22Rv1 (cell line): ENCODE data around the gene FOXP1.

Source experiments
- H3K27ac ChIP-seq: fragments of 450-650 bp; 2 replicates; pipeline ENCODE4 v1.5.1; 2017
- CTCF ChIP-seq: fragments of 450-650 bp; IDR thresholded peaks from 2 replicates; pipeline ENCODE4 v1.5.1; 2017; ENCODE audit warnings: mild to moderate bottlenecking
- ZFX ChIP-seq: fragments of 450-650 bp; IDR thresholded peaks from 2 replicates; pipeline ENCODE4 v1.6.1; 2017; ENCODE audit warnings: antibody characterized with exemption, borderline replicate concordance

Gene FOXP1

GRCh38 chr3:71088019-71088708 is 495.4 kb downstream of the FOXP1 start:
- H3K27ac ChIP-seq: no peak overlapping the region
- TF ChIP-seq CTCF: no peak
- no peak for TF ChIP-seq ZFX

- H3K27ac ChIP-seq: no peak overlapping the region
- TF ChIP-seq CTCF (no peak), ZFX (no peak)
These were observed 496.1 kb downstream of the FOXP1 start for GRCh38 chr3:71087143-71088018.

GRCh38 chr3:71086777-71087142 is 496.8 kb downstream of the FOXP1 start:
- no peak overlapping the region for H3K27ac ChIP-seq
- TF ChIP-seq ZFX (no peak), CTCF (no peak)

- TF ChIP-seq CTCF (no peak), ZFX (no peak)
- H3K27ac ChIP-seq: no peak overlapping the region
These were observed 499.8 kb downstream of the FOXP1 start for GRCh38 chr3:71083726-71084131.

- H3K27ac ChIP-seq: no peak overlapping the region
- no peak for TF ChIP-seq CTCF
These were observed 500.7 kb downstream of the FOXP1 start for GRCh38 chr3:71082833-71083232.

- no peak overlapping the region for H3K27ac ChIP-seq
These were observed 502.9 kb downstream of the FOXP1 start for GRCh38 chr3:71080517-71081083.

More at GRCh38 chr3:71080517-71081083, 502.9 kb downstream of the FOXP1 start:
- TF ChIP-seq CTCF (no peak), ZFX (no peak)
